HG02610 (cell line): ENCODE measurements around the gene SLC25A15.
"Not testable (repeated sequence)": the region's sequence is repeated elsewhere in the genome, so short reads cannot be mapped to it uniquely, and the experiment has no call there.

Experiments used
- ATAC-seq: cut with Tn5 transposase; IDR thresholded peaks from one replicate; pipeline ENCODE4 v1.9.1; 2021; ENCODE audit warnings: mild to moderate bottlenecking, moderate library complexity; ENCODE audit not compliant: unreplicated experiment

Gene SLC25A15

GRCh38 chr13:40812102-40812501 is 22.7 kb downstream of the SLC25A15 start:
- ATAC-seq: no peak

GRCh38 chr13:40812724-40813445 is 23.5 kb downstream of the SLC25A15 start:
- ATAC-seq: no peak

GRCh38 chr13:40813667-40814454 is 24.4 kb downstream of the SLC25A15 start:
- ATAC-seq: no peak

GRCh38 chr13:40814803-40815202 is 25.4 kb downstream of the SLC25A15 start:
- no peak for ATAC-seq

GRCh38 chr13:40818926-40819325 is 29.5 kb downstream of the SLC25A15 start:
- no peak for ATAC-seq

GRCh38 chr13:40819797-40820315 is 30.4 kb downstream of the SLC25A15 start:
- ATAC-seq: peak; percentile 67

- ATAC-seq: not testable (repeated sequence)
Measured at GRCh38 chr13:40839725-40840124, 50.3 kb downstream of the SLC25A15 start.

- not testable (repeated sequence) for ATAC-seq
Measured at GRCh38 chr13:40840955-40841354, 51.5 kb downstream of the SLC25A15 start.
